ENCODE data around the gene SERGEF.

DNA sequence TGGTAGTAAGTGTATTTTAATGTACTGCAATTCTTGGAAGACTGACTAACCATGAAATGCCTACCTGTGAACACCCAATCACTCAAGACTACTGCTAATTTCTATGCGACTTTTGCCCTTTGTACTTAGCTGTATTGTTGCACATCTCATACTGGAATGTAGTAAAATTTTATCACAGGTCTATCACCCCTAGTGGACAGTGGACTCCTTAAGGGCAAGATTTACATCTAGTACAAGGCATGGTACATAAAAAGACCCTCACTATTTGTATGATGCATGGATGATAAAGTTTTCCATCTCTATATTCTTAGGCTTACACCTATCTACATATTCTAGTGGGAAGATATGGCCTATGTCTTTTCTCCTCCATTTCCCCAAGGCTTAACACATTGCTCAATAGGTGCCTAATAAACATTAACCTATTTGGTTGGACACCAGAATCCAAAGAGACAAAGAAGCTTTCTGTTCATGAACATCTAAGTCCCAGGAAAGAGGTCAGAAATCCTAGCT is 26.1 kb downstream of the SERGEF start:
- TF ChIP-seq, protein P1, sequence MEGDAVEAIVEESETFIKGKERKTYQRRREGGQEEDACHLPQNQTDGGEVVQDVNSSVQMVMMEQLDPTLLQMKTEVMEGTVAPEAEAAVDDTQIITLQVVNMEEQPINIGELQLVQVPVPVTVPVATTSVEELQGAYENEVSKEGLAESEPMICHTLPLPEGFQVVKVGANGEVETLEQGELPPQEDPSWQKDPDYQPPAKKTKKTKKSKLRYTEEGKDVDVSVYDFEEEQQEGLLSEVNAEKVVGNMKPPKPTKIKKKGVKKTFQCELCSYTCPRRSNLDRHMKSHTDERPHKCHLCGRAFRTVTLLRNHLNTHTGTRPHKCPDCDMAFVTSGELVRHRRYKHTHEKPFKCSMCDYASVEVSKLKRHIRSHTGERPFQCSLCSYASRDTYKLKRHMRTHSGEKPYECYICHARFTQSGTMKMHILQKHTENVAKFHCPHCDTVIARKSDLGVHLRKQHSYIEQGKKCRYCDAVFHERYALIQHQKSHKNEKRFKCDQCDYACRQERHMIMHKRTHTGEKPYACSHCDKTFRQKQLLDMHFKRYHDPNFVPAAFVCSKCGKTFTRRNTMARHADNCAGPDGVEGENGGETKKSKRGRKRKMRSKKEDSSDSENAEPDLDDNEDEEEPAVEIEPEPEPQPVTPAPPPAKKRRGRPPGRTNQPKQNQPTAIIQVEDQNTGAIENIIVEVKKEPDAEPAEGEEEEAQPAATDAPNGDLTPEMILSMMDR (IDR thresholded peaks at IDR 0.05) = no peak
- no peak for TF ChIP-seq POLR2A (IDR thresholded peaks at IDR 0.05)

Data from body of pancreas (tissue), 4 donors.